Measurements from ENCODE around the gene KANK3.
"Not testable (repeated sequence)": the region's sequence is repeated elsewhere in the genome, so short reads cannot be mapped to it uniquely, and the experiment has no call there.

The KANK3 gene

DNA sequence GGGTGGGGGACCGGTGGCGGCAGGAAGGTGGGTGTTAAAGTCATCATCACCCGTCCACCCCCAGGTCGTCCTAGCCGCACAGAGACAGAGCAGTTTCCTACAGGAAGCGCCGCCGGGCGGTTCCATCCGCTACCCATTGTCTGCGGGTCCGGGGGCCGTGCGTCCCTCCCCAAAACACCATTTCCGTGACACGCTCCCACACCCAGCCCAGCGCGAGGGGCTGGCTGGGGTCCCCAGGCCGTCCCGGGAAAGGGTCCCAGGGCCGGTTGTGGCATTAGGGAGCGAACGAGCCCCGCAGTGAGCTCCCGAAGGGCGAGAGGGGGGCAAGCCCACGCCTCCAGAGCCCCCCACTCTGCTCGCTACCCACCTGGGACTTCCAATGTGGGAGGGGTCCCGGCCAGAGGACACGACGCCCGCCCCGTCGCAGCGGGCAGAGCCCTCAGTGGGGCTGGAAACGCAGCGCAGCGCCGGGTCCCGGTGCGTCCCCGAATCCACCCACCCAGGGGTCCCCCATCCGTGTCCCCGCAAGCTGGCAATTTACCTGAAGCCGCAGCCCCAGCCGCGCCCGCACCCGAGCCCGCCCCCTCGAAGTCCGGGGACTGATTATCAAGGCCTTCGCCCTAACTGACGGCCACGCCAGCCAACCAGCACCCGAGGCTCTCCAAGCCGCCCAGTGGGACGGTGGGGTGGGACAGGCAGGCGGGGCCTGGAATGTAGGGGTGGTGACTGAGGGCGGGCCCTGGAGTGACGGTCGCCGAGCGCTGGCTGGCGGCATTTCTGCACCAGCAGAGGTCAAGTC is at the start of gene KANK3:
KANK3 (minus strand) TSS at position 579 of the 799 bp plus-strand sequence. CDS start 5,434 bp downstream, outside the sequence.
- DNase-seq (ENCODE audit: low read depth in 2 of 2), result peak; percentile 86 to 90

DNA sequence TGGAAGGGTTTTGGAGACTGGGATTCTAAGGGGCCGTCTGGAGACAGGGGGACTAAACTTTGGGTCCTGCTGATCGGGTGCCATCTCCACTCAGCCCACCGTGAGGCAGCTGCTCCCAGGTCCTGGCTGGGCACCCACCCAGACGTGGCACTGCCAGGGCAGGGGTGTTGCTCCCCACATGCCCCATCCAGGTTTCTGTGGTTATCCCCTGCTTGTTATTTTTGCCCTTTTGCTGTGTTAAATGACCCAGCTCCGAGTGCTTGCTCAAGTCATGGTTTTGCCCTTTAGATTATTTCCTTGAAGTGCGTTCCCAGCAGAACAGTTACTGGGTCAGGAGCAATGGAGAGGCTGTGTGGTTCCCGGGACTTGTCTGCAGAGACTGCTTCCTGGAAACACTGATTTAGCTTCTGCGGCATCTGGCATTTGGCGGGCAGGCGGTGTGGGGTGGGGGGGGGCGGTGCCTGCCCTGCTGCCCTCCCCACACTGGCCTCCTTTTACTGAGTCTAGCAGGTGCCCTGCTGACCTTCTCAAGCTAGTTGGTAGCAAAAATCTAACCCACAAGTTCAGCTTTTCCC is 49.0 kb upstream of the KANK3 start:
- DNase-seq (ENCODE audit: low read depth in 2 of 2), result no peak

DNA sequence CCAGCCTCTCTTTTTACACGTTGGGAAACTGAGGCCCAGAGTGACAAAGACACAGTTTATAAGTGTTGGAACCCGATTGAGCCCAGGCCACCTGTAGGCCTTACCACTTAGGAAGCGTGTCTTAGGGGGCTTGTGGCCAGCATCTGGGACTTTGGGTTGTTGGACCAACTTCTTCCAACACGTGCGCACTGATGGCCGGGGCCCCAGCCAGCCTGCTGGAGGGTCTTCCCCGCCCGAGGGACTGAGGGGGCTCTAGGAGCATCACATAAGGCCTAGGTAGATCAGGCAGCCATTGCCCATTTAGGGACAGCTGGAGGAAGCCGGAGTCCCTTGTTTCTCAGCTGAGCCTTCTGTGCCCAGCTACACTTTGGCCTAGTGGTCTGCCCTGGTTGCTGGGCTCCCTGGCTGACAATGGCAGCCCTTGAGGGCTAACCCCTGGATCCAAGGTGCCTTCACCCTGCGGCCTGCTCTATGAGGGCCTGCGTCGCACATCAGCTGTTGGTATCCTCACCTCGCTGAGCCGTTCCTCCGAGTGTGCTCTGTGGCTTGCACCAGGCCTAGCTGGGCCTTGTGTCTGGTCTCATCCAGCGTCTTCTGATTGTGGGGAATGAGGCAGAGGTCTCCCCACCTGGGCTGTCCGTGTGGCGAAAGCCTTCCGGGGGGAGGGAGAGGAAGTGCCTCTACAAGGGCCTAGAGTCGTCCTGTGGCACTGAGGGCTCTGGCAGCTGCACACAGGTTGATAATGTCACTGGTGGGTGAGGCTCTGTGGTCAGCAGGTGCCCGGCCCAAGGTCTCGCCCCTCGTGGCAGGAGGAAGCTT is 48.3 kb upstream of the KANK3 start:
- no peak for DNase-seq (ENCODE audit: low read depth in 2 of 2)

DNA sequence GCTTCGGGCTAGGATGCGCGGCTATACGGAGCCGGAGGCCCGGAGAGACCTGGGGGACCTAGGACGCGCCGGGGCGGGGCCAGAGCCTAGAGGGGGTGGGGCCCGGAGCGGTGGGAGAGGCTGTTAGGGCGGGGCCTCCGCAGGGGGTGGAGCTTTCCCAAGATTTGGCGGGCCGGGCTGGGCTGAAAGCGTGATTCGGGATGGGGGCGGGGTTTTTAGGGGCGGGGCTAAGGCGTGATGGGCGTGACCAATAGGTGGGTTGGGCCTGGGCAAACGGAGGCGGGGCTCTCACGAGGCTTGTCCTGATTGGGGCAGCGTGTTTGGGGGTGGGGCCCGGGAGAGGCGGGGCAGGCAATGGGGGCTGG is 47.5 kb upstream of the KANK3 start:
- peak; percentile 79 to 85 for DNase-seq (ENCODE audit: low read depth in 2 of 2)

DNA sequence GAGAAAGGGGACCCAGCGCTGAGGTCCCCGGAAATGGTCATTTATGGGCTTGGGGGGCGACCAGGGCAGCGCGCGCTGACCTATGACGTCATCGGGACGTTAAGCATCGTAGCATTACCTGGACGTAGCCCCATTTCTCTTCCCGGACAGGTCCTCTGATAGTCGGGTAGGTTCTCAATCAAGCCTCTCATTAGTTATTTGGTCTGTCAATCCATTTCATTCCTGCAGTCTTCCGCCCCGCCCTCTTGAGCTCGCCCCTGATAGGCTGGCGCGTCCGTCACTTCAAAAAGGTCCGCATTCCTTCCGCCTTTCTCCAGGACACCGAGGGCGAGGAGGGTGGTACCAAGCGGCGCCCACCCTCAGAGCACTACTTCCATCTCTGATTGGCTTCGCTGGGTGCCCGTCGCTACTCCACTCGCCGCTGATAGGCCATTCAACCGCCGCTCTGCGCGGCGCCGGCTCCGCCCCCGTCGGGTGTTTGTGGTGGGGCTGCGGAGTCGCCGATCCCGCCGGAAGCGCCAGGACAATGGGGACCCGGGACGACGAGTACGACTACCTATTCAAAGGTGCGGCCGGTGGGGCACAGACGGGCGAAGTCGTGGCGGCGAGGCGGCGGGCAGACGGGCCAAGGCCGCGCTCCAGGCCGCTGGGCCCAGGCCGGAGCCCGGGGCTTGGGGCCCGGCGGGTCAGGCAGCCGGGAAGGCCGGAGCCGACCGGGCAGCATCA is 47.0 kb upstream of the KANK3 start, which contains the start of gene RAB11B:
RAB11B (plus strand) TSS at position 470 of the 726 bp plus-strand sequence; CDS start at position 527, 57 bp downstream.
- peak; percentile 98 for DNase-seq (ENCODE audit: low read depth in 2 of 2)

DNA sequence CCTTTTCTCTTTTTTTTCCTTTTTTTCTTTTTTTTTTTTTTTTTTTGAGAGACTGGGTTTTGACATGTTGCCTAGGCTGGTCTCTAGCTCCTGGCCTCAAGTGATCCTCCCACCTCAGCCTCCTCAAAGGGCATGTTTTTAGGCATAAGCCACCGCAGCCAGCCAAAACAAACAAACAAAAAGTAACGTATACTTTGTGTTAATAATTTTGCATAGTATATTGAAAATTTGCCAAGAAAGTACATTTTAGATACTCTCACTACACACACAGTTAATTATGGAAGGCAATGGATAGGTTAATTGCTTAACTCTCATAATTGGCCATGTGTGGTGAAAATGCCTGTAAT is 45.5 kb upstream of the KANK3 start:
- DNase-seq (ENCODE audit: low read depth in 2 of 2), result no peak

DNA sequence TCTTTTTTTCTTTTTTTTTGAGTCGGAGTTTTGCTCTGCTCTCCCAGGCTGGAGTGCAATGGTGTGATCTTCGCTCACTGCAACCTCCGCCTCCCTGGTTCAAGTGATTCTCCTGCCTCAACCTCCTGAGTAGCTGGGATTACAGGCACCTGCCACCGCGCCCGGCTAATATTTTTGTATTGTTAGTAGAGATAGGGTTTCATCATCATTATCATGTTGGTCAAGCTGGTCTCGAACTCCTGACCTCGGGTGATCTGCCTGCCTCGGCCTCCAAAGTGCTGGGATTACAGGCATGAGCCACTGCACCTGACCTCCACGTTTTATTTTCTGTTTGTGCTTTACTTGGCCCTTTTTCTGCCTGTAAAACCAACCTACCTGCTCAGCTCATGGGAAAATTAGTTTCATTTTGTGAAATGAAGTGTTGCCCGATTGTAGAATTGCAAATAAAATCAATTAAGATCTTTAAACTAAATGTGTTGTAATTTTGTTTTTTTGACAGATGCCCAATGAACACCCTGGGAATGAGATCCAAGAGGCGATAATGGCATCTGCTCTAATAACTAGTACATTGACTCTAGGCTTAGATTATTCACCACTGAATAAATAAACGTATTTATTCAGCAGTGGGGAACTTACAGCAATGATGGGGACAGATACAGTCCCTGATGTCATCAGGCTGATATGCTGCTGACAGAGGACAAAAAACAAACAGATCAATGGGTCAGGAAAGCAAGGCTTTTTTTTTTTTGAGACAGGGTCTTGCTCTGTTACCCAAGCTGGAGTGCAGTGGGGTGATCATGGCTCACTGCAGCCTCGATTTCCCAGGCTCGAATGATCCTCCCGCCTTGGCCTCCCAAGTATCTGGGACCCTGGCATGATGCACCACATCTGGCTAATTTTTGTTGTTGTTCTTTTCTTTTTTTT is 44.9 kb upstream of the KANK3 start:
- DNase-seq (ENCODE audit: low read depth in 2 of 2), result no peak

DNA sequence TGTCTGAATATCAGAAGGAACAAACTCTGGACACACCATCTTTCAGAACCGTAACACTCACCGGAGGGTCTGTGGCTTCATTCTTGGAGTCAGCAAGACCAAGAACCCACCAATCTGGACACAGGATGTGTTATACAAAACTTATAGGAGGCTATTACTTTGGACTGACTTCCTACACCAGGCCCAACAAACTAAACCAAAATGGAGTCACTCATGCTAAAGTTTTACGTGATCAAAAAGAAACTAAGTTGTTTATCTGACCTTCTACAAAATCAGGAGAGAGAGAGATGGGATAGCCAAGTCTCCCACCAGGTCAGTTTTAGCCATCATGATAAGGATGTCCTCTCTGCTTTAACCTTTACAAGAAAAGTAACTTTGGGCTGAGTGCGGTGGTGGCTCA is 43.9 kb upstream of the KANK3 start:
- DNase-seq (ENCODE audit: low read depth in 2 of 2), result no peak

DNA sequence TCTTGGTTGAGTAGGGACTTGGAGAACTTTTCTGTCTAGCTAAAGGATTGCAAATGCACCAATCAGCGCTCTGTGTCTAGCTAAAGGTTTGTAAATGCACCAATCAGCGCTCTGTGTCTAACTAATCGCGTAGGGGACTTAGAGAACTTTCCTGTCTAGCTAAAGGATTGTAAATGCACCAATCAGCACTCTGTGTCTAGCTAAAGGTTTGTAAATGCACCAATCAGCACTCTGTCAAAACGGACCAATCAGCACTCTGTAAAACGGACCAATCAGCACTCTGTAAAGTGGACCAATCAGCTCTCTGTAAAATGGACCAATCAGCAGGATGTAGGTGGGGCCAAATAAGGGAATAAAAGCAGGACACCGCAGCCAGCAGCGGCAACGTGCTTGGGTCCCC is 43.4 kb upstream of the KANK3 start:
- DNase-seq (ENCODE audit: low read depth in 2 of 2), result not testable (repeated sequence)

DNA sequence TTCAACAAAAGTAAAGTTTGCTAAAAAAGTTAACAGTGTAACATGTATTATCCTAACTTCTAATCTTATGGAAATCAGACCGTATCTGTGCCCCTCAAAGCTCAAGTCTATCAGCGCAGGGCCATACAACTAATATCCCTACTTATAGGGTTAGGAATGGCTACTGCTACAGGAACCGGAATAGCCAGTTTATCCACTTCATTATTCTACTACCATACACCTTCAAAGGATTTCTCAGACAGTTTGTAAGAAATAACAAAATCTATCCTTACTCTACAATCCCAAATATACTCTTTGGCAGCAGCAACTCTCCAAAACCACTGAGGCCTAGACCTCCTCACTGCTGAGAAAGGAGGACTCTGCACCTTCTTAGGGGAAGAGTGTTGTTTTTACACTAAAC is 42.5 kb upstream of the KANK3 start:
- DNase-seq (ENCODE audit: low read depth in 2 of 2), result not testable (repeated sequence)

DNA sequence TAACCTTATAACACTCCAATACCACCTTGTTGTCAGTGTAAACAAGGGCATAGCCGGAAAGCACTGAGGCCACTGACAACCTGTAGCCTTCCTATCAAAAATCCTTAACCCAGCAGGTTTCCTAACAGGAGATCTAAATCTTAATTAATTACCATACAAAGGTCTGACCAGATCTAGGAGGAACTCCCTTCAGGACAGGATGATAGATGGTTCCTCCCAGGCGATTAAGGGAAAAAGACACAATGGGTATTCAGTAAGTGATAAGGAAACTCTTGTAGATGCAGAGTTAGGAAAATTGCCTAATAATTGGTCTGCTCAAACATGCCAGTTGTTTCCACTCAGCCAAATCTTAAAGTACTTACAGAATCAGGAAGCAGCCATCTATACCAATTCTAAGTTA is 42.0 kb upstream of the KANK3 start:
- not testable (repeated sequence) for DNase-seq (ENCODE audit: low read depth in 2 of 2)

DNA sequence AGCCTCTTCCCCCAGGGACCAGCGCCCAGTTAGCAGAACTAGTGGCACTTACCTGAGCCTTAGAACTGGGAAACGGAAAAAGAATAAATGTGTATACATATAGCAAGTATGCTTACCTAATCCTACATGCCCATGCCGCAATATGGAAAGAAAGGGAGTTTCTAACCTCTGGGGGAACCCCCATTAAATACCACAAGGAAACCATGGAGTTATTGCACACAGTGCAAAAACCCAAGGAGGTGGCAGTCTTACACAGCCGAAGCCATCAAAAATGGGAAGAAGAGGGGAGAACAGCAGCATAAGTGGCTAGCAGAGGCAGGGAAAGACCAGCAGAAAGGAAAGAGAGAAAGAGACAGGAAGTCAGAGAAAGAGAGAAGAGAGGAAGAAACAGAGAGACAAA is 41.5 kb upstream of the KANK3 start:
- not testable (repeated sequence) for DNase-seq (ENCODE audit: low read depth in 2 of 2)

DNA sequence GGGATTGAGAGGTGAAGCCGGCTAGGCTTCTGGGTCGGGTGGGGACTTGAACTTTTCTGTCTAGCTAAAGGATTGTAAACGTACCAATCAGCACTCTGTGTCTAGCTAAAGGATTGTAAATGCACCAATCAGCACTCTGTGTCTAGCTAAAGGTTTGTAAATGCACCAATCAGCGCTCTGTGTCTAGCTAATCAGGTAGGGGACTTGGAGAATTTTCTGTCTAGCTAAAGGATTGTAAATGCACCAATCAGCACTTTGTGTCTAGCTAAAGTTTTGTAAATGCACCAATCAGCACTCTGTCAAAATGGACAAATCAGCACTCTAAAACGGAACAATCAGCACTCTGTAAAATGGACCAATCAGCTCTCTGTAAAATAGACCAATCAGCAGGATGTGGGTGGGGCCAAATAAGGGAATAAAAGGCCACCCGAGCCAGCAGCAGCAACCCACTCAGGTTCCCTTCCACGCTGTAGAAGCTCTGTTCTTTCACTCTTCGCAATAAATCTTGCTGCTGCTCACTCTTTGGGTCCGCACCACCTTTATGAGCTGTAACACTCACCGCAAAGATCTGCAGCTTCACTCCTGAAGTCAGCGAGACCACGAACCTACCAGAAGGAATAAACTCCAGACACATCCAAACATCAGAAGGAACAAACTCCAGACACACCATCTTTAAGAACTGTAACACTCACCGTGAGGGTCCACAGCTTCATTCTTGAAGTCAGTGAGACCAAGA is 36.3 kb upstream of the KANK3 start:
- DNase-seq (ENCODE audit: low read depth in 2 of 2), result not testable (repeated sequence)

DNA sequence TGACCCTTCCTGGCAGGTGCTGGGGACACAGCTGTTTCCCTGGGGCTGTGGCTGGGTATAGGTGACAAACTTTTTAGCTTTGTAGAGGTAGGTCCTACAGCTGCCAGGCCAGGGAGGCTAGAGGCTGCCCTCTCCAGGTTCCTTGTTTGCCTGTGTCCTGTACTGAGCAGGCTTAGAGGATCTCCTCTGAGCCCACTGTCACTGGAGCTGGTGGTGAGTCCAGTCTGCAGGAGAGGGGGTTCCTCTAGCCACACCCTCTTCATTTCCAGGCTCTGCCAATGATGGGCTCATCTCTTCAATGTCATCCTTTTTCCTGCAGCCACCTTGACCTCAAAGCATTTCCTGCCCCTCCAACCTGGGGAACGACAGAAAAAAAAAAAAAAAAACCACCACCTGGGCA is 34.5 kb upstream of the KANK3 start:
- DNase-seq (ENCODE audit: low read depth in 2 of 2), result no peak

DNA sequence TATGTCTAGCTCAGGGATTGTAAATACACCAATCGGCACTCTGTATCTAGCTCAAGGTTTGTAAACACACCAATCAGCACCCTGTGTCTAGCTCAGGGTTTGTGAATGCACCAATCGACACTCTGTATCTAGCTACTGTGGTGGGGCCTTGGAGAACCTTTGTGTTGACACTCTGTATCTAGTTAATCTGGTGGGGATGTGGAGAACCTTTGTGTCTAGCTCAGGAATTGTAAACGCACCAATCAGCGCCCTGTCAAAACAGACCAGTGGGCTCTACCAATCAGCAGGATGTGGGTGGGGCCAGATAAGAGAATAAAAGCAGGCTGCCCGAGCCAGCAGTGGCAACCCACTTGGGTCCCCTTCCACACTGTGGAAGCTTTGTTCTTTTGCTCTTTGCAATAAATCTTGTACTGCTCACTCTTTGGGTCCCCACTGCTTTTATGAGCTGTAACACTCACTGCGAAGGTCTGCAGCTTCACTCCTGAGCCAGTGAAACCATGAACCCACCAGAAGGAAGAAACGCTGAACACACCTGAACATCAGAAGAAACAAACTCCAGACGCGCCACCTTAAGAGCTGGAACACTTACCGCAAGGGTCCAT is 33.4 kb upstream of the KANK3 start:
- not testable (repeated sequence) for DNase-seq (ENCODE audit: low read depth in 2 of 2)

DNA sequence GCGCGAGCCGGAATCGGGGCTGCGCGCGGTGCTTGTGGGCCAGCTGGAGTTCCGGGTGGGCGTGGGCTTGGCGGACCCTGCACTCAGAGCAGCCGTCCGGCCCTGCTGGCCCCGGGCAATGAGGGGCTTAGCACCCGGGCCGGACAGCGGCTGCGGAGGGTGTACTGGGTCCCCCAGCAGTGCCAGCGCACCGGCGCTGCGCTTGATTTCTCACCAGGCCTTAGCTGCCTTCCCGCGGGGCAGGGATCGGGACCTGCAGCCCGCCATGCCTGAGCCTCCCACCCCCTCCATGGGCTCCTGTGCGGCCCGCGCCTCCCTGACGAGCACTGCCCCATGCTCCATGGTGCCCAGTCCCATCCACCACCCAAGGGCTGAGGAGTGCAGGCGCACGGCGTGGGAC is 32.7 kb upstream of the KANK3 start:
- not testable (repeated sequence) for DNase-seq (ENCODE audit: low read depth in 2 of 2)

DNA sequence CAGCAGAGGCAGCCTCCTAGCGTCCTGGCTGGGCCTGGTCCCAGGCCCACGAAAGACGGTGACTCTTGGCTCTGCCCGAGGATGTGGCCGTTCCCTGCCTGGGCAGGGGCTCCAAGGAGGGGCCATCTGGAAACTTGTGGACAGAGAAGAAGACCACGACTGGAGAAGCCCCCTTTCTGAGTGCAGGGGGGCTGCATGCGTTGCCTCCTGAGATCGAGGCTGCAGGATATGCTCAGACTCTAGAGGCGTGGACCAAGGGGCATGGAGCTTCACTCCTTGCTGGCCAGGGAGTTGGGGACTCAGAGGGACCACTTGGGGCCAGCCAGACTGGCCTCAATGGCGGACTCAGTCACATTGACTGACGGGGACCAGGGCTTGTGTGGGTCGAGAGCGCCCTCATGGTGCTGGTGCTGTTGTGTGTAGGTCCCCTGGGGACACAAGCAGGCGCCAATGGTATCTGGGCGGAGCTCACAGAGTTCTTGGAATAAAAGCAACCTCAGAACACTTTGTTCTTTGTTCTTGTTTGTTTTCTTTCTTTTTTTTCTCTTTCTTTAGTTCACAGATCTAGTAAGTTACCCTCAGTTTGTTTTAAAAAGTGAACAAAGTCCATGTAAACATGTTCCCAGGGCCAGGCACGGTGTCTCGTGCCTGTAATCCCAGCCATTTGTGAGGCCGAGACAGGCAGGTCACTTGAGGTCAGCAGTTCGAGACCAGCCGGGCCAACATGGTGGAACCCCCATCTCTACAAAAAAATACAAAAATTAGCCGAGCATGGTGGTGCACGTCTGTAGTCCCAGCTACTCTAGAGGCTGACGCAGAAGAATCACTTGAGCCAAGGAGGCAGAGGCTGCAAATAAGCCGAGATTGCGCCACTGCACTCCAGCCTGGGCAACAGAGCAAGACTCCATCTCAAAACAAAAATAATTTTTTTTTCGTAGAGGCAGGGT is 31.1 kb upstream of the KANK3 start:
- DNase-seq (ENCODE audit: low read depth in 2 of 2), result no peak

DNA sequence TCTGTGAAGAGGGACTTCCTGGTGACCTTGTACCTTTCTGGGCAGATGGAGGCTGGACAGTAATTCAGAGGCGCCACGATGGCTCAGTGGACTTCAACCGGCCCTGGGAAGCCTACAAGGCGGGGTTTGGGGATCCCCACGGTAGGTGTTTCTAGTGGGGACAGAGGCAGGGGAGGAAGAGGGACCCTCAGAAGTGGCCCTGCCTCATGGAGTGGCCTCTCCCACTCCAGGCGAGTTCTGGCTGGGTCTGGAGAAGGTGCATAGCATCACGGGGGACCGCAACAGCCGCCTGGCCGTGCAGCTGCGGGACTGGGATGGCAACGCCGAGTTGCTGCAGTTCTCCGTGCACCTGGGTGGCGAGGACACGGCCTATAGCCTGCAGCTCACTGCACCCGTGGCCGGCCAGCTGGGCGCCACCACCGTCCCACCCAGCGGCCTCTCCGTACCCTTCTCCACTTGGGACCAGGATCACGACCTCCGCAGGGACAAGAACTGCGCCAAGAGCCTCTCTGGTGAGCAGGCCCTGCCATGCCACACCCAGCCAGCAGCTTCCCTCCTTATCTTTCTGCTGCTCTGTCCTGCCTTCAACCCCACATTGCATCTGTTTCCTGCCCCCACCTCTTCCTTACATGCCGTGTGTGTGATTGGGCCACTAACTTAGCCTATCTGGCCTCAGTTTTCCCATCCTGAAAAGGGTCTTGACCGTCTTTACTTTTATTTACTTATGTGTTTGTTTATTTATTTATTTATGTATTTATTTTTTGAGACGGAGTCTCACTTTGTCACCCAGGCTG is 28.1 kb upstream of the KANK3 start:
- DNase-seq (ENCODE audit: low read depth in 2 of 2), result no peak

All from stimulated activated CD8-positive, alpha-beta memory T cell treated with anti-CD3 and anti-CD28 coated beads, Interleukin-7, amount 100 ng/mL, for 4 hours (primary cell).